ENCODE data around the gene GPATCH1. TPM values are rescaled to one million over a fixed set of nuclear protein-coding genes. Genes with fewer than 3 reads are reported as not detected.
"Not testable (repeated sequence)": the region's sequence is repeated elsewhere in the genome, so short reads cannot be mapped to it uniquely, and the experiment has no call there.

The GPATCH1 gene
- total and polyA plus RNA-seq, 9 of the 15 experiments (the other 6 are each of a cell fraction or from before 2014, with no cell fraction given) = 3.7 to 9.7 (median 7.7) TPM

DNA sequence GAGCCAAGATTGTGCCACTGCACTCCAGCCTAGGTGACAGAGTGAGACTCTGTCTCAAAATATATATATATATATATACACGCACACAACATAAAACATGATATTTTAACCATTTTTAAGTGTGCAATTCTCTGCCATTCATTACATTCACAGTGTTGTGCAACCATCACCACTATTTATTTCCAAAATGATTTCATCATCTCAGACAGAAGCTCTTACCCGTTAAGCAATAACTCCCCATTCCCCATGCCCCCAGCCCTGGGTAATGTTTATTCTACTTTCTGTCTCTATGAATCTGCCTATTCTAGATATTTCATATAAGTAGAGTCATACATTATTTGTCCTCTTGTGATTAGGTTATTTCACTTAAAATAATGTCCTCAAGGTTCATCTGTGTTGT lies 71.2 kb downstream of the GPATCH1 start:
- FAIRE-seq (no peak), DNase-seq (ENCODE audit: extremely low read depth in 1 of 4, low spot score in 3 of 4) (no peak), ATAC-seq (no peak)
- no peak overlapping the region for H3K9ac ChIP-seq (ENCODE audit: insufficient read depth in 1 of 2, low read depth in 2 of 2, low read length in 2 of 2)
- H3K9me1 ChIP-seq (ENCODE audit: control insufficient read depth, insufficient read depth, low read length) = no peaks in the 10 kb centered on the region
- no TSS peak for BruUV-seq (replicated peaks)
- no peak overlapping the region for H3K4me3 ChIP-seq
- H3K27ac ChIP-seq (ENCODE audit: extremely low read depth, low read depth, low read length) = no peak overlapping the region
- H3K4me1 ChIP-seq (replicated peaks in 1 of 2; ENCODE audit: control insufficient read depth in 2 of 2, insufficient read depth in 2 of 2, low read length in 2 of 2) = no peaks in the 10 kb centered on the region; a peak in 3 of 5 replicates
- H3K36me3 ChIP-seq (ENCODE audit: control insufficient read depth, insufficient read depth, low read length) = no peaks in the 10 kb centered on the region
- H3K4me2 ChIP-seq (ENCODE audit: insufficient read depth, low read length) = no peak overlapping the region
- no peaks in the 10 kb centered on the region for H3K9me3 ChIP-seq (replicated peaks; ENCODE audit: control insufficient read depth, insufficient read depth, low read depth, low read length)
- CTCF ChIA-PET (ENCODE audit: low intra/inter-chr PET ratio) = no interaction called here
- POLR2A ChIA-PET = interaction anchor here (0.6 kb wide), 1 partner anchor 229 kb away, joined by 4 read pairs; no protein-coding TSS in a partner anchor
- 10% methylated on average over 2 of the region's 2 CpGs for WGBS (ENCODE audit: insufficient coverage, low coverage, missing lambda C conversion rate)
- TF ChIP-seq SRSF3 (IDR thresholded peaks at IDR 0.05; ENCODE audit: insufficient read depth, low read length) (no peak), ZNF263 (CRISPR knock-in tag; IDR thresholded peaks at IDR 0.05; ENCODE audit: borderline replicate concordance) (no peak), CEBPB (tag; IDR thresholded peaks at IDR 0.05) (peak; percentile 54), CEBPG (CRISPR knock-in tag; IDR thresholded peaks at IDR 0.05) (no peak), CEBPG (tag; conservative IDR thresholded peaks at IDR 0.05 in 1 of 2, IDR thresholded peaks at IDR 0.05 in 1 of 2) (peak; percentile 72 to 77)
- TF ChIP-seq, protein P1, sequence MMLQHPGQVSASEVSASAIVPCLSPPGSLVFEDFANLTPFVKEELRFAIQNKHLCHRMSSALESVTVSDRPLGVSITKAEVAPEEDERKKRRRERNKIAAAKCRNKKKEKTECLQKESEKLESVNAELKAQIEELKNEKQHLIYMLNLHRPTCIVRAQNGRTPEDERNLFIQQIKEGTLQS (IDR thresholded peaks at IDR 0.05) = 0 out of 2 replicates have a peak, but pooled peaks have one; percentile 10
- TF ChIP-seq, protein P1 (CRISPR knock-in tag; conservative IDR thresholded peaks at IDR 0.05) = no peak
- H2AFZ ChIP-seq (ENCODE audit: low read depth, low read length) = no peak overlapping the region
- H4K20me1 ChIP-seq (replicated peaks; ENCODE audit: control insufficient read depth, insufficient read depth, low read length) = no peaks in the 10 kb centered on the region
- in situ Hi-C loops (cut with MboI) (no loop called here), intact Hi-C loops (cut with micrococcal nuclease) (no loop called here)
- peaks cover 5 to 23% of the 10 kb centered on the region in 2 experiments; a peak in 4 of 5 replicates for H3K27me3 ChIP-seq (ENCODE audit: control insufficient read depth in 2 of 2, insufficient read depth in 2 of 2, low read length in 2 of 2)
- H3K79me2 ChIP-seq (ENCODE audit: control insufficient read depth, insufficient read depth, low read length) = no peaks in the 10 kb centered on the region

DNA sequence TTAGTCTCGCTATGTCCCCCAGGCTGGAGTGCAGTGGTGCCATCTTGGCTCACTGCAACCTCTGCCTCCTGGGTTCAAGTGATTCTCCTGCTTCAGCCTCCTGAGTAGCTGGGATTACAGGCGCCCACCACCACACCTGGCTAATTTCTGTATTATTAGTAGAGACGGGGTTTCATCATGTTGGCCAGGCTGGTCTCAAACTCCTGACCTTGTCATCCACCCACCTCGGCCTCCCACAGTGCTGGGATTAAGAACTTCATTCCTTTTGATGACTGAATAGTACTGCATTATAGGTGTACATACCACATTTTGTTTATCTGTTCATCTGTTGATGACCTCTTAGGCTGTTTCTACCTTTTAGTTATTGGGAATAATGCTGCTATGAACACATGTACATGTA lies 71.6 kb downstream of the GPATCH1 start:
- H3K9ac ChIP-seq (ENCODE audit: insufficient read depth in 1 of 2, low read depth in 2 of 2, low read length in 2 of 2); CTCF ChIA-PET (ENCODE audit: low intra/inter-chr PET ratio); intact Hi-C loops (cut with micrococcal nuclease); ATAC-seq; FAIRE-seq; in situ Hi-C loops (cut with MboI); H3K27ac ChIP-seq (ENCODE audit: extremely low read depth, low read depth, low read length); H3K9me3 ChIP-seq (replicated peaks; ENCODE audit: control insufficient read depth, insufficient read depth, low read depth, low read length); H3K36me3 ChIP-seq (ENCODE audit: control insufficient read depth, insufficient read depth, low read length); H4K20me1 ChIP-seq (replicated peaks; ENCODE audit: control insufficient read depth, insufficient read depth, low read length); H2AFZ ChIP-seq (ENCODE audit: low read depth, low read length); H3K9me1 ChIP-seq (ENCODE audit: control insufficient read depth, insufficient read depth, low read length); BruUV-seq (replicated peaks); DNase-seq (ENCODE audit: extremely low read depth in 1 of 4, low spot score in 3 of 4); H3K4me1 ChIP-seq (replicated peaks in 1 of 2; ENCODE audit: control insufficient read depth in 2 of 2, insufficient read depth in 2 of 2, low read length in 2 of 2); H3K4me2 ChIP-seq (ENCODE audit: insufficient read depth, low read length); H3K79me2 ChIP-seq (ENCODE audit: control insufficient read depth, insufficient read depth, low read length); H3K4me3 ChIP-seq: not testable (repeated sequence)
- WGBS (ENCODE audit: insufficient coverage, low coverage, missing lambda C conversion rate) = 3% methylated on average over 4 of the region's 4 CpGs
- peaks cover 5 to 20% of the 10 kb centered on the region in 2 experiments; a peak in 4 of 5 replicates for H3K27me3 ChIP-seq (ENCODE audit: control insufficient read depth in 2 of 2, insufficient read depth in 2 of 2, low read length in 2 of 2)
- POLR2A ChIA-PET = interaction anchor here (0.6 kb wide), 2 partner anchors 12 to 228 kb away, joined by 3 to 4 read pairs; no protein-coding TSS in a partner anchor

All from K562 (cell line).